Esophagus squamous epithelium (tissue), 5 donors: ENCODE results near the gene DEAF1. TPM values are rescaled to one million over a fixed set of nuclear protein-coding genes. Genes with fewer than 3 reads are reported as not detected.

Experiments
- DNase-seq: peaks from one replicate; lab custom pipeline; 2025; lab: John Stamatoyannopoulos, UW
- H3K27ac ChIP-seq, 4 donors: fragments of 200-600 bp; sonication (generic); one replicate each; pipeline ENCODE4 v1.5.1; 2016 to 2019; ENCODE audit warnings: mild to moderate bottlenecking in 1 of 4
- H3K27me3 ChIP-seq, 4 donors: fragments of 200-600 bp; sonication (generic); 1 replicate in 3 of 4; 2 replicates in 1 of 4; pipeline versions ENCODE4 v1.5.1 to v1.6.0; 2017 to 2021; ENCODE audit warnings: antibody characterized with exemption in 1 of 4
- H3K36me3 ChIP-seq, 3 donors: fragments of 200-600 bp; sonication (generic); one replicate each; pipeline ENCODE4 v1.5.1; 2016 to 2019
- H3K4me1 ChIP-seq, 3 donors: fragments of 200-600 bp; sonication (generic); one replicate each; pipeline ENCODE4 v1.5.1; 2017 to 2019
- H3K4me3 ChIP-seq, 4 donors: fragments of 200-600 bp; sonication (generic); 1 replicate in 3 of 4; 2 replicates in 1 of 4; pipeline ENCODE4 v1.5.1; 2016 to 2019; ENCODE audit warnings: mild to moderate bottlenecking in 2 of 4, moderate library complexity in 1 of 4
- H3K9me3 ChIP-seq, 3 donors: fragments of 200-600 bp; sonication (generic); one replicate each; pipeline ENCODE4 v1.5.1; 2016 to 2019
- CTCF ChIP-seq, 6 experiments: fragments of 450-650 bp in 4 of 6; fragments of 200-600 bp in 2 of 6; sonication (generic) in 2 of 6; IDR thresholded peaks; one replicate each; pipeline ENCODE4 v1.5.1; 2016 to 2019; ENCODE audit warnings: antibody characterized with exemption in 6 of 6, mild to moderate bottlenecking in 4 of 6, moderate library complexity in 4 of 6
- POLR2A ChIP-seq, 4 donors: fragments of 450-650 bp; IDR thresholded peaks; one replicate each; pipeline ENCODE4 v1.6.1; 2017; ENCODE audit warnings: antibody characterized with exemption in 4 of 4, mild to moderate bottlenecking in 4 of 4, moderate library complexity in 3 of 4
- WGBS, 2 donors: methylation state at CpG; one replicate each; pipeline ENCODE4 v1.1.5; 2018; 5-methylcytosine and 5-hydroxymethylcytosine counted together
- intact Hi-C: fragments of 100-400 bp; cut with DNase I; formaldehyde crosslinking; loops from one replicate; pipeline ENCODE4 v1.15.0; 2022
- total RNA-seq, 4 donors: library from RNA; depleted of rRNA; stranded (reverse); fragments of >200 nt; gene quantifications; one replicate each; pipeline ENCODE4 v1.1.0, GENCODE V29; 2016
- donor health status: DM: yes; HTN: yes; CAD: no.

Gene DEAF1
- total RNA-seq, 4 donors from 2014 or later: 18.3 to 45.0 (median 25.4) TPM

- WGBS, 2 donors: 100% methylated on average over 3 of the region's 28 CpGs; no CpG with 5 or more reads in 1 of the 2 donors
- Histone ChIP-seq H3K27me3 (no peaks in the 10 kb centered on the region), H3K4me1 (peaks cover 24 to 53% (median 25%) of the 10 kb centered on the region in 3 donors), H3K27ac (no peak overlapping the region), H3K4me3 (no peak overlapping the region), H3K9me3 (no peaks in the 10 kb centered on the region), H3K36me3 (peaks cover 67 to 95% (median 80%) of the 10 kb centered on the region in 3 donors)
- no peak for TF ChIP-seq CTCF (IDR thresholded peaks at IDR 0.05)
- no peak for TF ChIP-seq POLR2A (IDR thresholded peaks at IDR 0.05)
- no peak for DNase-seq
- intact Hi-C loops: no loop called here
Measured at GRCh38 chr11:609341-609811, 85.6 kb downstream of the DEAF1 start.

DNA sequence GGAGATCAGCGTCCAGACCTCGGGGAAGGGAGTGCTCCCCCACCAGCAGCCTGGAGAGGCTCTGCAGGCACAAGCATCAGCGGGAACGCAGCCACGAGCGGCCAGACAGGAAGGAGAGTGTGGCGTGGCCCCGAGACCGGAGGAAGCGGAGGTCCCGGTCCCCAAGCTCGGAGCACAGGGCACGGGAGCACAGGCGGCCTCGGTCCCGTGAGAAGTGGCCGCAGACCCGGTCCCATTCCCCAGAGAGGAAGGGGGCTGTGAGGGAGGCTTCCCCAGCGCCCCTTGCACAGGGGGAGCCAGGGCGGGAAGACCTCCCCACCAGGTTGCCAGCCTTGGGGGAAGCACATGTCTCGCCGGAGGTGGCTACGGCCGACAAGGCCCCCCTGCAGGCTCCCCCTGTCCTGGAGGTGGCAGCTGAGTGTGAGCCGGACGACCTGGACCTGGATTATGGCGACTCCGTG, 86.2 kb downstream of the DEAF1 start:
- Histone ChIP-seq H3K9me3 (no peaks in the 10 kb centered on the region), H3K27me3 (no peaks in the 10 kb centered on the region), H3K36me3 (peaks cover 71 to 96% (median 82%) of the 10 kb centered on the region in 3 donors), H3K4me1 (peaks cover 19 to 47% (median 19%) of the 10 kb centered on the region in 3 donors), H3K27ac (no peak overlapping the region), H3K4me3 (no peak overlapping the region)
- no peak for DNase-seq
- intact Hi-C loops: no loop called here
- TF ChIP-seq CTCF (IDR thresholded peaks at IDR 0.05) (no peak), POLR2A (IDR thresholded peaks at IDR 0.05) (no peak)
- WGBS, 2 donors: 79 to 90% methylated on average over 17 to 19 of the region's 28 CpGs

- H3K9me3 ChIP-seq: no peaks in the 10 kb centered on the region
- no peak overlapping the region for H3K27ac ChIP-seq
- no peak overlapping the region for H3K4me3 ChIP-seq
- DNase-seq: no peak
- H3K36me3 ChIP-seq: peaks cover 72 to 100% (median 81%) of the 10 kb centered on the region in 3 donors
- WGBS, 2 donors: 90 to 95% methylated on average over 2 to 3 of the region's 45 CpGs
- peaks cover 14 to 40% (median 15%) of the 10 kb centered on the region in 3 donors for H3K4me1 ChIP-seq
- no peak for TF ChIP-seq POLR2A (IDR thresholded peaks at IDR 0.05)
- no peaks in the 10 kb centered on the region for H3K27me3 ChIP-seq
- intact Hi-C loops: no loop called here
Measured at GRCh38 chr11:607971-608659, 86.9 kb downstream of the DEAF1 start.

DNA sequence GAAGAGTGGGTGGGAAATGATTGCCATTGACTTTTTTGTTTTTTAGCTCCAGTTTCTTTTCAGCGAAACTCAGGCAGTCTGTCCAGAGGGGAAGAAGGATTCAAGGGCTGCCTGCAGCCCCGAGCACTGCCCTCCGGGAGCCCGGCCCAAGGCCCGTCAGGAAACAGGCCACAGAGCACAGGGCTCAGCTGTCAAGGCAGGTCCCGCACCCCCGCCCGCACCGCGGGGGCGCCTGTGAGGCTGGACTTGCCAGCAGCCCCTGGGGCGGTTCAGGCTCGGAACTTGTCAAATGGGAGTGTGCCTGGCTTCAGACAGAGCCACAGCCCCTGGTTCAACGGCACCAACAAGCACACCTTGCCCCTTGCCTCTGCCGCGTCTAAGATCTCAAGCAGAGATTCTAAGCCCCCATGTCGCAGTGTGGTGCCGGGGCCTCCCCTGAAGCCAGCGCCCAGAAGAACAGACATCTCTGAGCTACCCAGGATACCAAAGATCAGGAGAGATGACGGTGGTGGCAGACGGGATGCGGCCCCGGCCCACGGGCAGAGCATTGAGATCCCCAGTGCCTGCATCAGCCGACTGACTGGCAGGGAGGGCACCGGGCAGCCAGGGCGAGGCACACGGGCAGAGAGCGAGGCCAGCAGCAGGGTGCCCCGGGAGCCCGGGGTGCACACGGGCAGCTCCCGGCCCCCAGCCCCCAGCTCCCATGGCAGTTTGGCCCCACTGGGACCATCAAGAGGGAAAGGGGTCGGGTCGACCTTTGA, 87.8 kb downstream of the DEAF1 start:
- no peak for DNase-seq
- WGBS, 2 donors: 86 to 91% methylated on average over 5 to 9 of the region's 35 CpGs
- peak overlapping the region in 3 of 4 donors; percentile 45 to 72 (median 70) for H3K27ac ChIP-seq

More for the DNA sequence above, 87.8 kb downstream of the DEAF1 start:
- no peak for TF ChIP-seq POLR2A (IDR thresholded peaks at IDR 0.05)
- no peak for TF ChIP-seq CTCF (IDR thresholded peaks at IDR 0.05)
- H3K4me3 ChIP-seq: no peak overlapping the region
- no peaks in the 10 kb centered on the region for H3K9me3 ChIP-seq
- intact Hi-C loops: no loop called here
- no peaks in the 10 kb centered on the region for H3K27me3 ChIP-seq
- peaks cover 6 to 31% (median 8%) of the 10 kb centered on the region in 3 donors for H3K4me1 ChIP-seq
- peaks cover 72 to 100% (median 74%) of the 10 kb centered on the region in 3 donors for H3K36me3 ChIP-seq
